DMS53 treated with DMSO at 0.1 percent for 48 hours (cell line): Measurements from ENCODE around the gene GABRR2.
"Not testable (repeated sequence)": the region's sequence is repeated elsewhere in the genome, so short reads cannot be mapped to it uniquely, and the experiment has no call there.

Source experiments
- DNase-seq: peaks from one replicate; lab custom pipeline; 2025; ENCODE audit not compliant: unreplicated experiment; lab: John Stamatoyannopoulos, UW

The GABRR2 gene

GRCh38 chr6:89328976-89329375, 13.9 kb upstream of the GABRR2 start:
- DNase-seq, result no peak

- DNase-seq, result no peak
These were observed 9.2 kb upstream of the GABRR2 start for GRCh38 chr6:89324304-89324703.

GRCh38 chr6:89323511-89323971, 8.4 kb upstream of the GABRR2 start:
- no peak for DNase-seq

- DNase-seq, result no peak
These were observed 6.3 kb upstream of the GABRR2 start for GRCh38 chr6:89321131-89321970.

- no peak for DNase-seq
These were observed 5.0 kb upstream of the GABRR2 start for GRCh38 chr6:89320012-89320559.

GRCh38 chr6:89317067-89317466, 2.0 kb upstream of the GABRR2 start:
- DNase-seq, result no peak

GRCh38 chr6:89314692-89315091, 407 bp downstream of the GABRR2 start:
- no peak for DNase-seq

- no peak for DNase-seq
These were observed 2.1 kb downstream of the GABRR2 start for GRCh38 chr6:89313006-89313405.

- no peak for DNase-seq
These were observed 3.1 kb downstream of the GABRR2 start for GRCh38 chr6:89311853-89312531.

GRCh38 chr6:89311530-89311852, 3.6 kb downstream of the GABRR2 start:
- no peak for DNase-seq

- no peak for DNase-seq
These were observed 4.2 kb downstream of the GABRR2 start for GRCh38 chr6:89310929-89311328.

GRCh38 chr6:89308525-89309395, 6.3 kb downstream of the GABRR2 start:
- no peak for DNase-seq

GRCh38 chr6:89304517-89304916, 10.6 kb downstream of the GABRR2 start:
- not testable (repeated sequence) for DNase-seq

- DNase-seq, result no peak
These were observed 12.2 kb downstream of the GABRR2 start for GRCh38 chr6:89302936-89303335.

- no peak for DNase-seq
These were observed 12.8 kb downstream of the GABRR2 start for GRCh38 chr6:89302195-89302770.

- DNase-seq, result no peak
These were observed 13.4 kb downstream of the GABRR2 start for GRCh38 chr6:89301586-89302194.

GRCh38 chr6:89299466-89299850, 15.6 kb downstream of the GABRR2 start:
- DNase-seq, result peak; percentile 50

- peak; percentile 50 for DNase-seq
These were observed 16.2 kb downstream of the GABRR2 start for GRCh38 chr6:89298680-89299465.

GRCh38 chr6:89297695-89298351, 17.3 kb downstream of the GABRR2 start:
- DNase-seq, result peak; percentile 85
